Activated CD4-positive, alpha-beta T cell treated with anti-CD3 and anti-CD28 coated beads for 4 hours (primary cell): ENCODE measurements around the gene CRYAB.
"Not testable (repeated sequence)": the region's sequence is repeated elsewhere in the genome, so short reads cannot be mapped to it uniquely, and the experiment has no call there.

ENCODE experiments used
- DNase-seq, 2 donors: peaks; one replicate each; pipeline ENCODE4 v3.0.0-alpha.2; 2020

CRYAB gene

DNA sequence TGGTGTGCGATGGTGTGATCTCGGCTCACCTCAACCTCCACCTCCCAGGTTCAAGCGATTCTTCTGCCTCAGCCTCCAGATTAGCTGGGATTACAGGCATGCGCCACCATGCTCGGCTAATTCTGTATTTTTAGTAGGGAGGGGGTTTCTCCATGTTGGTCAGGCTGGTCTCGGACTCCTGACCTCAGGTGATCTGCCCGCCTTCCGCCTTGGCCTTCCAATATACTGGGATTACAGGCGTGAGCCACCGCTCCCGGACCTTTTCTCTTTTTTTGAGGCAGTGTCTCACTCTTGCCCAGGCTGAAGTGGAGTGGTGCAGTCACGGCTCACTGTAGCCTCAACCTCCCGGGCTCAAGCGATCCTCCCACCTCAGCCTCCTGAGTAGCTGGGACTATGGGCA is 21.6 kb upstream of the CRYAB start:
- DNase-seq, result not testable (repeated sequence)

GRCh38 chr11:111932611-111932950 is 21.0 kb upstream of the CRYAB start:
- no peak for DNase-seq

DNA sequence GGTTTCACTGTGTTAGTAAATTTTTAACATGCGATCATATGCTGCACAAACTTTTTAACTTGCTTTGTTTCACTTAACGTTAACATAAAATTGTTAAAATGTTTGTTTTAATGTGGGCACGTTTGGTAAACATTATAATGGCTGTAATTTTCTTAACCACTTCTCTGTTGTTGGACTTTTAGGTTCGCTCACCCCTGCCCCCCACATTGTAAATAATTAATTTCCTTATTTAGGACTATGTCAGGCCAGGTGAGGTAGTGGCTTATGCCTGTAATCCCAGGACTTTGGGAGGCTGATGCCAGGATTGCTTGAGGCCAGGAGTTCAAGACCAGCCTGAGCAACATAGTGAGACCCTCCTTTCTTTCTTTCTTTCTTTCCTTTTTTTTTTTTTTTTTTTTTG is 18.9 kb upstream of the CRYAB start:
- no peak for DNase-seq

DNA sequence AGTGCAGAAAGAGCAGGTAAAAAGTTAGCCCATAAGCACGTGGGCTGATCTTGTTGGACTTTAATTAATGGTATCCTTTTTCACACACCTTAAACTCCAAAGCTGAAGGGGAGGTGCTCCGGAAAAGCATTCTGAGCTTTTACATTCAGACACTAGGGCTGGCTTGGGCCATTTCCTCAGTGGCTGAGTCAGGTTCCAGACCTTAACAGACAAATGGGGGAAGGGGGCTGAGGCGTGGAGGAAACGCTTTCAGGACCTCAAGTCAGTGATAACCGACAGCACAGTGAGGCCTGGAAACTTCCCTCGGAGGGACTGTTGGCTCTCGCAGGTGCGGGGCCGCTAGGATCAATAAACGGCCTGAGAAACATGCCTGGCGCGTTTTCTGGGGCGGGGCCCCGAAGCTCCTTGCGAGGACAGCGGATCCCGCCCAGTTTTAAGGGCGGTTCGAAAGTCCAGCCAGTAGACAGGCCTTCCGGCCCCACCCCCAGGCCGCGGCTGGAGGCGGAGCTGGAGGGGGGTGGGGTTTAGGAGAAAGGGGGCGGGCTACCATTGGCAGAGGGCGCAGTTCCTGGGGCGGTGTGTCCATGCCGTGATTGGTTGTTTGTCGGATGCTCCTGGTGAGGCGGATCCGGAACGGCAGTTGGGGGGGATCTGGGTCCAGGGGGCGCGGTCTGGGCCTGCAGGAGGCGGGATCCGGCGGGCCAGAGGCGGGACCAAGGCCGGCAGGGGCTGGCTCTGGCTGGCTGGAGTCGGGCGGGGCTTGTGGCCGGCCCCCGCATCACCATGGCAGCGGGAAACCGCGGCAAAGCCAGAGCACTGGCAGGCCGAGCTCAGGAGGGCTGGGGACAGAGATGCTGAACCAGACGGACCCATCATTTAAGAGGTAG is 15.2 kb upstream of the CRYAB start:
- DNase-seq, result peak; percentile 92

DNA sequence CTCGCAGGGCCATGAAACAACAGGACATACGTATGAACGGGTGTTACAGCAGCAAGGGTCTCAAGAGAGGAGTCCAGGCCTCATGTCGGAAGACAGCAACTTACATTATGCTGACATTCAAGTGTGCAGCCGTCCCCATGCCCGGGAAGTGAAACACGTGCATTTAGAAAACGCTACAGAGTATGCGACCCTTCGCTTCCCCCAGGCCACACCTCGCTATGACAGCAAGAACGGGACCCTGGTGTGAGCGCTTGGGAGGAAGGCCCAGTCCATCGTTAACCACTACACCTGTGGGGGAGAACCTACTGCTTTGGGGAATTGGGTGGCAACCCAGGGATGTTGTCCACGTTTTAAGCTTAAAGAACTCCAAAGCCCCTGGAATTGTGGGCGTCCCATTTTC is 14.4 kb upstream of the CRYAB start:
- DNase-seq, result no peak

GRCh38 chr11:111923951-111924350 is 12.4 kb upstream of the CRYAB start:
- no peak for DNase-seq

GRCh38 chr11:111923351-111923788 is 11.8 kb upstream of the CRYAB start:
- DNase-seq, result no peak

DNA sequence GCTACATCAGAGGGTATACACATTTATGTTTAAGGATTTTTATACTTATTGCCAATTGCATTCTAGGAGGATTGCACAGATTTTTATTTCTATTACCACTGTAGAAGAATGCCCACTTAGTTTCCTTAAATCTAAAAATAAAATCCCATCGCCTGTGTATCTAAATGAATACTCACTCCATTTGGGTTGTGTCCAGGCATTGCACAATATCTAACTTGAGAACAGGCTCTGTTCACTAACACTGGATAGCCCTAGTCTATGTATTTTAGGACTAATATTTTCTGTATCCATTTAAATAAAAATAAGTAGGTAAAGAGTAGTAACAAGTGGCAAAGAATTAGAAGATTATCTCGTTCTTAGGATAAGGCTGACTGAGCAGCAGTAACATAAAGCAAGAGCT is 11.2 kb upstream of the CRYAB start:
- no peak for DNase-seq

GRCh38 chr11:111921541-111922230 is 10.1 kb upstream of the CRYAB start:
- DNase-seq, result no peak

DNA sequence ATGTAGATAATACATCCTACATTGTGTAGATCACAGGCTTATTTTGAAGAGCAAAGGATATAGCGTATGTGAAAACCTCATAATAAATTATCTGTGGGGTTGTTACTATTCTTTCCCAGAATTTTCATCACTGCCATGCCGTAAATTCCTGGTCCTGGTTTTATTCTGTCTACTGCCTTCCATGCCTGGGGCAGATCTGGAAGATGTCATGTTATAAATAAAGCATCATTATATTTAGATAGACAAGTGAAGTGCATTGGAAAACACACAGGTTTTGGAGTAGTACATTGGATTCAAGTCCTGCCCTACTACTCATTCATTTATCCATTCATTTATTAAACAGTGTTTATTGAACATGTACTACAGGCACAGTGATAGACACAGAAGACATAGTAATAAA is 9.3 kb upstream of the CRYAB start:
- DNase-seq, result no peak

DNA sequence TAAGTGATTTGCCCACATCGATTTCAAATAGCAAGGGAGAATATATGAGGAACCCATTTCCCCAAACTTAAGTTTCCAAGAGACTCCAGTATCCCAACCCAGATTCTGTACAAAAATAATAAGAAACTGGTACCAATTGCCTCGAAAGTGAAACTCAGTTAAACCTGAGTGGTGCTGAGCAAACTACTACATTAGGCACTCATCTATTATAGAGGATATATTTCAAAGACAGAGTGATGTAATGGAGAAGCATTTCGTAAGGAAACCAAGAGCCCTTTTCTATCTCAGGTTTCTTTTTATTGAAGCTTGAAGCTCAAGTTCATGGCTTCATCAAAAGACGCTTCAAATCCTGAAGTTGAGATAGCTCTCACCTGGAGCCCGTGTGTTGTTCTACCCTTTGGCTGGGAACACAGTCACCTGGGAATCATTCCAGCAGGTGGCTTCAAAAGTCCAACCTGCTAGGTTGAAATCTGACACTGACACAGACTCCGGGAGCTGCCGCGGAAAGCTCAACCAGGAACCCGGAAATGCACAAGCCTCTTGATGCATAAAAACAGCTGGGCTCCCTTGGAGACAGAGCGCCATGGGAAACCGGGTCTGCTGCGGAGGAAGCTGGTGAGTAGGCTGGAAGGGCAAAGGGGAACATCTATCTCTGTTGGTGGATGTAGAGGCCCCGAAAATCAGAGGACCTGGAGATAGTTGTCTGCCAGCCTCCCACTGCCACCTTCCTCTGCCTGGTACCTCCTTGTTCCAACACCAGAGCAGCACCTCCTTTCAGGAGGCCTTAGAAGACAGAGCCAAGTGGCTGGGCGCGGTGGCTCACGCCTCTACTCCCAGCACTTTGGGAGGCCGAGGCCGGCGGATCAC is 7.1 kb upstream of the CRYAB start, which contains the start of gene C11orf52:
Gene C11orf52 (plus strand): TSS at position 524 of the 867 bp plus-strand sequence. CDS start 60 bp downstream, at position 584.
- no peak for DNase-seq

- DNase-seq, result no peak
These were observed 6.2 kb upstream of the CRYAB start for GRCh38 chr11:111917788-111918187.

DNA sequence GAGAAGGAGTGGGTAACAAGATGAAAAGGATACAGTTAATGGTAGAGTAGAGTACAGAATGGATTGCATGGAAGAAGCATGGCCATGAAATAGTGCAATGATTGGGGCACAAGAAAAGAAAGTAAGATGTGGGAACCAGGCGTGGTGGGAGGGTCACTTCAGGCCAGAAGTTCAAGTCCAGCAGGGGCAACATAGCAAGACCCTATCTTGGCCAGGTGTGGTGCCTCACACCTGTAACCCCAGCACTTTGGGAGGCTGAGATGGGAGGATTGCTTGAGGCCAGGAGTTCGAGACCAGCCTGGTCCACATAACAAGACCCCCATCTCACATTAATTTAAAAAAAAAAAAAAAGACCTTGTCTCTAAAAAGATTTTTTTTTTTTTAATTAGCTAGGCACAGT is 5.7 kb upstream of the CRYAB start:
- no peak for DNase-seq

DNA sequence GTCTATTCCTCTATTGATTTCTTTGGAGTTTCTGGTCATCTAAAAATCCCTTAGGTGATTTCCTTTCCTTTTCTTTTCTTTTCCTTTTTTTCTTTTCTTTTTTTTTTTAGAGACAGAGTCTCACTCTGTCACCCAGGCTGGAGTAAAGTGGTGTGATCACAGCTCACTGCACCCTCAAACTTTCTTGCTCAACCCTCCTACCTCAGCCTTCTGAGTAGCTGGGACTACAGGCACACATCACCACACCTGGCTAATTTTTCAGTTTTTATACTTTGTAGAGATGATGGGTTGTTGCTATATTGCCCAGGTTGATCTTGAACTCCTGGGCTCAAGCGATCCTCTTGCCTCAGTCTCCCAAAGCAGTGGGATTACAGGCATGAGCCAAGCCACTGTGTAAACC is 5.2 kb upstream of the CRYAB start:
- DNase-seq, result no peak

- no peak for DNase-seq
These were observed 2.4 kb upstream of the CRYAB start for GRCh38 chr11:111913997-111914396.

DNA sequence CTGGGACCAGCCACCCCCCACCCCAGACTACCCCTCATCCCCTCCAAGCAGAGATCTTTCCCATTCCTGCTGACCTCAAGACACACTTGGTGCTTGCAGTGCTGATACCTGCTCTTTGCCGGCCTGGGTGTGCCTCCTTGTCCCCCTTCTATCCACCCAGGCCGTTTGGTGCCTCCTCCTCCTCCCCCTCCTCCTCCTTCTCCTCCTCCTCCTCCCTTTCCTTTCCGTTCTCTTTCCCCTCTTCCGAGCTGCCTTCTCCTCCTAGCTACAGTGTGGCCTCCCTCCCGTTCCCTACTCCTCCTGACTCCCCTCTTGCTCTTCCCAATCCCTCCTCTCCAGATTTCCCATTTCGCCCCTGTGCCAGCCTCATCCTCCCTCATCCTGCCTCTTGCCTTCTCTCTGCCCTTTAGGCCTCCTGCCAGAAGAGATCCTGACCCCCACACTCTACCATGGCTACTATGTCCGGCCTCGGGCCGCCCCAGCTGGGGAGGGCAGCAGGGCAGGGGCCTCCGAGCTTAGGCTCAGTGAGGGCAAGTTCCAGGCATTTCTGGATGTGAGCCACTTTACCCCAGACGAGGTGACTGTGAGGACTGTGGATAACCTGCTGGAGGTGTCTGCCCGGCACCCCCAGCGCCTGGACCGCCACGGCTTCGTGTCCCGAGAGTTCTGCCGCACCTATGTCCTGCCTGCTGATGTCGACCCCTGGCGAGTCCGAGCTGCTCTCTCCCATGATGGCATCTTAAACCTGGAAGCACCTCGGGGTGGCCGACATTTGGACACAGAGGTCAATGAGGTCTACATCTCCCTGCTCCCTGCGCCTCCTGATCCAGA is 1.7 kb upstream of the CRYAB start:
- no peak for DNase-seq

DNA sequence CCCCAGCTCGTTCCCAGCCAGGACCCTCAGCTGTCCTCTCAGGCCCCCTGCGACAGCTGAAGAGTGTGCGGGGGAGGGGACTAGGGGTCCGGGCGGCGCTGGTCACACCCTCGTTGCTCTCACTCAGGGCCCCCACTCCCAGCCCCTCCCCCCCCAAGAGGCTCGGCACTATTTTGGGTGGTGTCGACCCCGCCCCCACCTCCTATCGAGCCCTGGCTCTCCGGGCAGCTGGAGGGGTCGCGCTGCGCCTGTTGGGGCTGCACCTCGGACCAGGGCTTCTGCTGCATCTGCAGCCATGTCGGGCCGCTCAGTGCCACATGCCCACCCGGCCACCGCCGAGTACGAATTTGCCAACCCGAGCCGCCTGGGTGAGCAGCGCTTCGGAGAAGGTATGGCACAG is 965 bp upstream of the CRYAB start, which contains the start of gene HSPB2:
Gene HSPB2 (plus strand): TSS at position 200 of the 400 bp plus-strand sequence. CDS start 96 bp downstream, at position 296.
- no peak for DNase-seq

- DNase-seq, result no peak
These were observed 651 bp downstream of the CRYAB start for GRCh38 chr11:111910676-111911562.

- DNase-seq, result no peak
These were observed 2.2 kb downstream of the CRYAB start for GRCh38 chr11:111909378-111909777.

DNA sequence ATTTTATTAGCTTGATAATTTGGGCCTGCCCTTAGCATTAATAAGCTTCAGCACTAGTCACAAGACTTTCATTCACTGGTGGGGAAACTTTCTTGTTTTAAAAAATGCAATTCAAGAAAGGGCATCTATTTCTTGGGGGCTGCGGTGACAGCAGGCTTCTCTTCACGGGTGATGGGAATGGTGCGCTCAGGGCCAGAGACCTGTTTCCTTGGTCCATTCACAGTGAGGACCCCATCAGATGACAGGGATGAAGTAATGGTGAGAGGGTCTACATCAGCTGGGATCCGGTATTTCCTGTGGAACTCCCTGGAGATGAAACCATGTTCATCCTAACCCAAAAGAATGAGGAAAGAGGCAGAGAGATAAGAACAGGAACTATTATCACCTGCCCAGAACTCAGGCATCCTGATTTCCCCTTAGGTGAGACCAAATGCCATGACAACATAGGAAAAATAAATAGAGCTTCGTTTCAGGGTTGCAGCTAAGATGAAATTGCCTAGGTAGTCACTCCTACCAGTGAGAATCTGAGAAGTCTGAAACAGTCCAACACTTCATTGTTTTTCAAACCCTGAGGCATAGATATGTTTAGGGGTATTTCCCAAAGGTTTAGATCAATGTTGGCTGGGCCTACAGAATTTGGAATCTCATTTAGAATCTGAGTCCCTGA is 2.8 kb downstream of the CRYAB start:
- no peak for DNase-seq

DNA sequence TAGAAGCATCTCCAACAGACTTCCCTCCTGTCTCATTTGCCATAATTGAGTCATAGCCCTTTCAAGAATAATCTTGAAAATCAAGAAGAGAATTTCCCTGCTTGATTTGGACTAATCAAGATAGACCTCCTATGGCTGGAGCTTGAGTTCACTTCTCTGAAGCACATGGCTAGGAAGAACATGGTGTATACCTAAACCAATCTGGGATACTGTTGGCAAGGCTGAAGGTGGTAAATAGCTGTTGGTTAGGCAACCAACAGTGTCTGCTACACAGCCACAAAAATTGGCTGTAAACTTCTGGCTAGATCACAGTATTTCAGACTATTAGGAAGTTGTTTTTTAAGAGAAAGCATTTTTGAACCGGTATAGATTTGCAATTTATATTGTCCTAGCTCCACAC is 4.9 kb downstream of the CRYAB start:
- DNase-seq, result no peak
